Measurements from ENCODE around the gene FOXA1.

Gene FOXA1

DNA sequence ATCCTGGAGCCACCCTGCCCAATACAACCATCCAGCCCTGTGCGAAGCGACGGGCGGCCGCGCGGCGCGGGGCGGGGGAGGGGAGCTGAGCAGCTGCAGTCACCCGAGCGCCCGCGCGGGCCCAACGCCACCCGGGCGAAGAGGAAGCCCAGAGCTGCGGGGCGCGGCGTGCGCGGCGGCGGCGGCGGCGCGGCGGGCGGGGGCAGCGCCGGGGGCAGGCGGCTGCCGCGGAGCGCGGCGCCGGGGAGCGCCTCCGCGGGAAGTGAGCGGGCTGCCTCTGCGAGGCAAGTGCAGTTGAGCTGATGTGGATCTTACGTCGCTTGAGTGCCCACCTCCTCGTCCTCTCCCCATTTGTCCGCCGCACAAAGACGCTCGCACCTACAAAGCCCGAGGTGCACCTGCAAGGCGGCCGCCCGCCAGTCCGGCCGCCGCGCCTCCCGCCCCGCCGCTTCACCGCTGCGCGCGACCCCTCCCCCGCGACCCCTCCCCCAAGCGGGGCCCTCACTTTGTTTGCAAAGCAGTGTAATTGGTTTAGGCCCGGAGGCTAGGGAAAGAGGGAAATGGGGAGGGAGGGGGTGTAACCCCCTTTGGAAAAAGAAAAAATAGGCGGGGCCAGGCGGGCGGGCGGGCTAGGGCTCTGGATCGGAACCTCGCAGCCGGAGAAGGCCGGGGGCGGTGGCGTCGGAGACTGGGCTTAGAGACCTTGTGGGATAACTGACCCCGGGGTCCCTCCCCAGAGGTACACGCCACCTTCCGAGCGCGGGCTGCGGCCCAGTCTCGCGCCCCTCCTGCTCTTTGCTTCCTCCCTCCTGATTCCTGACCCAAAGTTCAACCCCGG, at the start of gene FOXA1, which contains the start of gene TTC6:
FOXA1 (minus strand) TSS at position 279 of the 838 bp plus-strand sequence; CDS start at position 2, 277 bp downstream.
TTC6 (plus strand) TSS at position 659 of the 838 bp plus-strand sequence. CDS start 26,436 bp downstream, outside the sequence.
- DNase-seq (ENCODE audit: low read depth in 2 of 2) = no peak

DNA sequence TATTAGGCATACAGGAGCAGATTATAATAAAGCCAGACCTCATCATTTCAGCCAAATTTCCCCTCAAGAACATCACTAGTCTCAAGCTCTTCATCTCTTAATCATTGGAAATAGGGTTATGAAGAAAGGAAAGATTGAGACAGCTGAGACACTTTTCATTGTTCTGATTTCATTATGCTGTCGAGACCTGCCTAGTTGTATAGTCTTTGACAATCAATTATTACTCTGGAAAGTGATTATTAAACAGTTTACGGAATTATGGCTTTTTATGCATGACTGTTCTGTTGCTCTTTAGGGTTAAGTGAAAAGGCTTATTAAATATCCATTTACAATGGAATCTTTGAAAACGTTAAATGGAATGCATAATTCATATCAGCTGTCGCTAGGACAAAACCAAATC, 48.7 kb upstream of the FOXA1 start:
- DNase-seq (ENCODE audit: low read depth in 2 of 2) = no peak

DNA sequence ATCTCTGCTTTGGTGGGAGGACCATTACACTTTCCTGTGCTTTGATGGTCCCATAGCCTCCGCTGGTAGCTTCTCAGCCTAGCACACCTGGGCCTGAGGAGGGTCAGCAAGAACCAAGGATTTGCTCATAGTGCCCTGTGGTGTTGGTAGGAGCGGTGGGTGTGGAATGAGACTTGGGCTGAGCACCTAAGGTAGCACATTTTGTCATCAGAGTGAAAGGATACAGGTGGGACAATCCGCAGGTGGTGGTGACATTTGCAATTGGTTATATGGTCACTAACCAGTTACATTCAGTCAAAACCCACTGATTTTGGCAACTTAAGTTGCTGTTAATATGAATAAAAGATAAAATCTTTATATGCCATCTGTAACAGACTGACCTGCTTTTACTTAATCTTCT, 47.1 kb upstream of the FOXA1 start:
- no peak for DNase-seq (ENCODE audit: low read depth in 2 of 2)

DNA sequence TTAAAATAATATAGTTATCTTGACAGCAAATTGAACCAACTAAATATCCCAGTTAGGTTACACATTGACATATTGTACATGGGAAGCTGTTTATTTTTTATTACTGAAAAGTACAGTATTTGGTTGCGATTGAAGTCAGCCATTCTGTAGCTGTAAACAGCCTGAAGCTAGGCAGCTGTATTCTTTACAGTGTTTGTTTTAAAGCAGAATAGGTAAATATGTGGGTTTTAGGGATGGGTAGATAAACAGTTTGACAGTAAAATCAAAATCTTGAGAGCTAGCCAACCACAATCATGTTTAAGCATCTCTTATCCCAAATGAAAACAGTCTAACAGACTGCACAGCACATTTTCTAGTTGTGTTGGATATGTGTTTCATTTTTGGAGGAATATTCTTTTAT, 46.1 kb upstream of the FOXA1 start:
- DNase-seq (ENCODE audit: low read depth in 2 of 2) = no peak

DNA sequence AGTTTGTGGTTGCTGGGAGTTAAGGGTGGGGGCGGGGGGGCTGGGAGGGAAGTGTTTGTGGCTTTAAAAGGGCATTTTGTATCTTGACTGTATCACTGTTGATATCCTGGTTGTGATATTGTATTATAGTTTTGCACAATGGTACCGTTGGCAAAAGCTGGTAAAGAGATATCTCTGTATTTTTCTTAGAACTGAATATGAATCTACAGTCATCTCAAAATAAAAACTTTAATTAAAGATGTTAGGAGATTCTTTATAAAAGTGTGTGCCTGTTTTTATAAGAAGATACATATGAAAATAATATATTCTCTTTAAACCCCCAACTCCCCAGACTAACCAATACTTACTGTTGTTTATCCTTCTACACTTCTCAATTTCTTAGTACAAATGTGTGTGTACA, 43.5 kb upstream of the FOXA1 start:
- no peak for DNase-seq (ENCODE audit: low read depth in 2 of 2)

DNA sequence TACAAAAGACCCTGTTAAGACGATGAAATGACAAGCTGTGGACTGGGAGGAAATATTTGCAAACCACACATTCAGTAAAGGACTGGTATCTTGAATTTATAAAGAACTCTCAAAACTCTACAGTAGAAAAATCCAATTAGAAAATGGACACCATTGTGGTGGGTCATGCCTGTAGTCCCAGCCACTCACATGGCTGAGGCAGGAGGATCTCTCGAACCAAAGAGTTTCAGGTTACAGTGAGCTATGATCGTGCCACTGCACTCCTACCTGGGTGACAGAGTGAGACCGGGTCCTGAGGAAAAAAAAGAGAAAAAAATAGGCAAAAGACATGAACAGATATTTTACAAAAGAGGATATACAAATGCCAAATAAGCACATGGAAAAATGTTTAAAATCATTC, 42.3 kb upstream of the FOXA1 start:
- DNase-seq (ENCODE audit: low read depth in 2 of 2) = no peak

DNA sequence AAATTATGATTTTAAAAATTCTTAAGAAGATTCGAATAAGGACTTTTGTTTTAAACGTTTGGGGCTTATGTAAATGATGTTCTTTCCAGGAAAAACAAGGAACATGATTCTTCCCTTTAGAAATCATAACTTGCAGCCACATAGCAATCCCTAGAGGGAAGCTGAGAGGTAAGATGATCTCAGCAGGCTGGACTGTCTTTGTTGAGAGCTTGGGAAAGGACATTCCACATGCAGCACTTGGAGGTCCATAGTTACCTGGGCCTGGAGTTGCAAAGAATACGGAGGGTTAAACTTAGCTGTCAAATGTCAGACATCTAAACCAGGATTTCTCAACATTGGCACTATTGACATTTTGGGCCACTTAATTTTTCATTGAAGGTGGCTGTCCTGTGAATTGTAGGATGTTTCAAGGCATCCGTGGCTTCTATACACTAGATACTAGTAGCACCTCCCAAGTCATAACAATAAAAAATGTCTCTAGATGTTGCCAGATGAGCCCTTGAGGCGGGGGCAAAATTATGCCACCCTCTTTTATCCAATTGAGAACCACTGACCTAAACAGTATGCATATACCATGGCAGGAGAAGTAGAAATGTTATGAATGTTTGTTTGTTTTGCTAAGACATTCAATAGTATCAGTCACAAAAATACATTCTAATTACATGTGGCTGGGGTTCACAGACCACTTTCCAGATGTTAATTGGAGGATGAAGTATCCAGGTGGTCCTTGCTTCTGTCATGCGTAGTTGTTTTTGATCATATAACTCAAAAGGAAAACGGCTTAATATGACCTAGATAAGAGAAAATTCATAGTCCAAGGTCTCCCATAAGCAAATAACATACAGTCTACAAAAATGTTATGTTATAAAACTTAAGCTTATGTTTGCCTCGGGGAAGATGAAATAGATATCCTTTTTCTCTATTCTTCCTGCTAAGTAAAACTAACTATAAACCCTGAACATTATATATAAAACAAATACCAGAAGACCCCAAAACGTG, 30.8 kb upstream of the FOXA1 start:
- DNase-seq (ENCODE audit: low read depth in 2 of 2) = no peak

DNA sequence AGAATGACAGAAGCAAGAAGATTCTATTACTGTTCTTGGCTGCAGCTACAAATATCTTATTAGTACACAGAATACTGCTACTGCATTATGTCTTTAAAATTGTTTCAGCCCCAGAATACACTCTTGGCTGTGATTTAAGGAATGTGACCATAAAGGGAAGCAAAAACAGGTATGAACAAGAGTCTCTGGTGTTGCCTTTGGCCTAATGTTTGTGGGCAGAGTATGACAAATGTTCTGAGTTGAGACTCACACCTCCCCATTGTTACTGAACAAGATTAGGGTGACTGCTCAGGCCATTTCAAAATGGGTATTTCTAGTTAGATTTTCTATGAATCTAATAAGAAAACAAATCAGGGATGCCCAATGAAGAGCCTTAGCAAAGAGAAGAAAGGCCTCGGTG, 28.9 kb upstream of the FOXA1 start:
- DNase-seq (ENCODE audit: low read depth in 2 of 2) = no peak

DNA sequence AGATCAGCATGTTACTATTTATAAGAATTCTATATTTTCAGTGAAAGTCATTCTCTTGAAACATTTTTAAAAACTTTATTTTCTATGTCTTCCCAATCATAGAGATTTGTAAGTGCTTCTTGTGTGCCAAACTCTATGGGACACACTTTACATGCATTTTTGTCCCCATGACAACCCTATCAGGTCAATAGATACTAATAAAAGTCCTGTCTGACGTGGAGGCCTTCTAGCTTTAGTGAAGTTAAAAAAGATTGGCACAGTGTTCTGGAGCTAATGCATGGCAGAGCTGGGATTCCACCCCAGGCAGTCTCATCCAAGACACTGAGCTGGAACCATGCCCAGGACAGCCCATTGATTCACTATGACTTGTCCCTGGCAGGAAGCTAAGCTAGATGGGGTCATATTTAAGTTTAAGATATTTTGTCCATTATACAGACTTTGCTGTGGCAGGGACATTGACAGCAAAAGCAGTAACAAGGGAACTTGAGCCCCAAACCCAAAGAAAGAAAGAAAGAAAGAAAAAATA, 28.4 kb upstream of the FOXA1 start:
- no peak for DNase-seq (ENCODE audit: low read depth in 2 of 2)

DNA sequence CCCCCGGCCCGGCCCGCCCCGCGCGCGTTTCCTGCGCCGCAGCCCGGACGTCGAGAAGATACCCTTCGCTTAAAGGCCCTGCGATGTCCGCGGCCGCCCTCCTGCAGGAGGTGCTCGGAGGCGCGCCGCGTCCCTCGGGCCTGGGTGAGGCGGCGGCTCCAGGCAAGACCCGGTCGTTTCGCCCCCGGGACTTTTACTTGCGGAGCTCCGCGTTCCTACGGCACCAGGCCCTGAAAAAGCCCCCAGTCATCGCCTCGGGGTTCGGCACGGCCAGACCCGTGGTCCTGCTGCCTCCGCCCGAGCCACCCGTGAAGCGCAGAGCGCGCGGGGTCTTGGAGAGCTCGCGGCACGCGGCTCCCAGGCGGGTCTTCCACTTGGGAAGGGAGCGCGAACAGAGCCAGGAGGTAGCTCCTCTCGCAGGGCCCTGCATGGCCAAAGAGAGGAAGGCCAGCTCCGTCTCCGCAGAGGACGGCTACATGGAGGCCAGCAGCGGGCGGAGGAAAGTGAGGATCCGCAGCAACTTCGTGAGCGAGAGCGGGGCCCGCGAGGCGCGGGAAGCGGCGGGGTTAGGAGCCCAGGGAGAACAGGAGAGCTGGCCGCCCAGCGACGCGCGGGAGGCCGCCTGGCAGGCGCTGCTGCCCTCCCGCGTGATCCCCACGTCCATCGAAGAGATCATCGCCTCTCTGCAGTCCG, 27.3 kb upstream of the FOXA1 start:
- no peak for DNase-seq (ENCODE audit: low read depth in 2 of 2)

DNA sequence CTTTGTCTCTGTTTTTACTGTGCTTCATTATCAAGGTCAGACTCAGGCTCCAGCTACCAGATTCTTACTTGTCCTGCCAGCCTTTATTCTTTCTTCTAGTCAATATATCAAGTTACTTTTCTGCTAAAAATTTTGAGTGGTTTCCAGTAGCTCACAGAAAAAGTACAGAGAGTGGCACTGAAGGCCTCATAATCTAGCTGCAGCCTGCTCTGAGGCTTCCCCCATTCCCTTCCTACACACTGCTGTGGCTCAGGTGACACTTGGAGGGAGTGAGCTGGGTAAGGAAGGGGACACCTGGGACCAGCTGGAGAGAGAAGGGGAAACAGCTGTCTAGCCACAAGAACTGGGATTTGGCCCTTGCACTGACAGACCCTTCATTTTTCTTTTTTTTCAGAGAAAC, 25.8 kb upstream of the FOXA1 start:
- no peak for DNase-seq (ENCODE audit: low read depth in 2 of 2)

DNA sequence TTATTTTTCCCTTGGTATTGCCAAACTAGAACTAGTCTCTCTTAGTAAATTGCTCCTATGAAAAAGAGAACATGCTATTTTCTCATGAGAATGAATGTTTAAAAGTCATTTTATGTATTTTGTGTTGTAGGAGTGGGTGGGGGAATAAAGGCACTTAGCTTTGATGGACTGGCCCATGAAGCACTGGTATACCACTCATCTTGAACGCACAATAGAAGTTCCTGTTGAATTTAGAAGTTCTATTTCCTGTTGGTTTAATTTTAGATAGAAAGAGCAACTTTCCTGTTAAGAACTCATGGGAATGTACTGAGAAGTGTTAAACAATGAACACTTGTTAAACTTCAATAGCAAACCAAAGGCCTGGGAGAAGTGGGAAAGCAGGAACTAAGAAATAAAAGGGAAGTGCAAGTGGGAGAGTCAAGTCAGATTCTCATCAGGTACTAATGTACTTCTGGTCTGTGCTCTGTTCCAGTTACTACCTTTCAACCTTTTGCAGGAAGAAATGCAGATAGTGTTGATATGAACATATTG, 23.5 kb upstream of the FOXA1 start:
- DNase-seq (ENCODE audit: low read depth in 2 of 2) = no peak

DNA sequence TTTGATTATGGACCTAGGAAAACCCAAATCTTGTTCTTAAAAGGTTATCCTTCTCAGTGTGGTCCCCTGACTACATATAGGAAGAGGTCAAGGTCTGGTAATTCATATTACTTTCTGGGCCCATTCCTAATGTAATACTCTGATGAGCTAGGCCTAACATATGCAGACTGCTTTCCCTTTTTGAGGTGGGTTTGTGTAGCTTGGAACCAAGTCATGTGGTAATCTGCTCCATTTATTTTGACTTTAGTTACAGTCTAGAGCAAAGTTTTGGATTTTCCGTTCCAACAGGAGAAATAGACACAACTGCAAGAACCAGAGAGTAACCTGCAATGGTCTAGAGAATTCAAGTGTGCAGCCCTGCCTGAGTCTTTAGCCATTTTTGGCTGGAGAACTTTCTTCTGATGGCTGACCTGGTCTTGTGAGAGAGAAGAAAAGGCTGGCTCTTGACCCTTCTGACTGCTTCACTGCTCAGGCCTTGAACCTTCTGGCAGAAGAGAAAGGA, 22.9 kb upstream of the FOXA1 start:
- DNase-seq (ENCODE audit: low read depth in 2 of 2) = no peak

DNA sequence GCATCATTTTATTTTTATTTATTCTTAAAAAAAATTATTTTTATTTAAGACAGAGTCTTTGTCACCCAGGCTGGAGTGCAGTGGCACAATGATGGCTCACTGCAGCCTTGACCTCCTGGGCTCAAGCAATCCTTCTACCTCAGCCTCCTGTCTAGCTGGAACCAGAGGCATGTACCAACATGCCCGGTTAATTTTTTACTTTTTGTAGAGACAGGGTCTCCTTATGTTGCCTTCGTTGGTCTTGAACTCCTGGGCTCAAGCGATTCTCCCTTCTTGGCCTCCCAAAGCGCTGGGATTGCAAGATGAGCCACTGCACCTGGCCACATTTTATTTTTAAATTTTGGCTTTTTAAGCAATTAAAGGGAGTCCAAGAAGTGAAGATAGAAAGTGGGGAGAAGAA, 21.8 kb upstream of the FOXA1 start:
- no peak for DNase-seq (ENCODE audit: low read depth in 2 of 2)

DNA sequence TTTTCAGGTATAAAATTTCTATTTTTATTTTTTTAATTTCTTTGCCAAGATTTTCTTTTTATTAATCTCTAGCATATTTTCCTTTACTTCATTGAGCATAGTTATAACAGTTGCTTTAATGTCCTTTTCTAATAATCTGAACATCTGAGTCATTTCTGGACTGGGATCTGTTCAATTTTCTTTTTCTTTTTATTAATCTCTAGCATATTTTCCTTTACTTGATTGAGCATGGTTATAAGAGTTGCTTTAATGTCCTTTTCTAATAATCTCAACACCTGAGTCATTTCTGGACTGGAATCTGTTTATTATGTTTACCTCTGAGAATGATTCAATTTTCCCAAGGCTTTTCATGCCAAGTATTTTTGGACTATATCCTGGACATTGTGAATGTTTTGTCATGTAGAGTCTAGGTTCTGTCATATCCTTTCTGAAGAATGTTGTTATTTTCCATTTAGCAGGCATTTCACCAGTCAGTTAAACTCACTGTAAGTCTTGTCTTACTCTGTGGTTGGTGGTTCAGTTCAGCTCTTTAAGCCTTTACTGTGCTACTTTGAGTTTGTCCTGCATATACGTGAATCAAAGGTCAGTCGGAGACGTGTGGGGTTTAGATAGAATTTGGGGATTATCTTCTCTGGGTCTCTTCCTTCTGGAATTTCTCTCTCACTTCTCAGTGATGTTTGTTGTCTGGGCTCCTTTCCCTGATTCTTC, 20.7 kb upstream of the FOXA1 start:
- DNase-seq (ENCODE audit: low read depth in 2 of 2) = no peak

DNA sequence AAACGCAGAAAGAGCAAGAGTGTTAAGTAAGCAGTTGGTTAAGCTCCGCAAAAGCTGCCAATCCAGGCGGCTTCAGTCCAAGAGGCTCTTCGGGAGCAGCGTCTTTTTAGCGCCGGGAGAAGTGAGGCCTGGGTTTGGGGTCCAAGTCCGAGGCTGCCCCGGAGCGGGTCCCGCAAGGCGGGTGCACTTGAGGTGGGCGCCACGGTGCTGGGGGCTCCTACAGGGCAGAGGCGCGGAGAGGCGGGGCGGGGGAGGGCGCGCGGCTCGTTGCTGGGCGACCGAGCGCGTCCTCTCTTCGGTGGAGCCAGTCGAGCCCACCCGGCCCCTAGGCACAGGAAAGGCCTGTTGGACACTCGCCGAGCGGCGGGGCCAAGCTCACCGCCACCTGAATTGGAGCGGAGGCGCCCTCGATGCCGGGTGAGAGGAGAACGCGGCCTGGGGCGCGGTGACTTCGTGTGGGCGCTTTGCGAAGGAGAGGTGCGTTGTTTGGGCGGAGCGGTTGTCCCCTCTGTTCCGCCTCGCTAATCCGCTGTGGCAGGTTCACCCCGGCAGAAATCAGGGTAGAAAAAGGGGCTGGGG, 16.0 kb upstream of the FOXA1 start:
- no peak for DNase-seq (ENCODE audit: low read depth in 2 of 2)

DNA sequence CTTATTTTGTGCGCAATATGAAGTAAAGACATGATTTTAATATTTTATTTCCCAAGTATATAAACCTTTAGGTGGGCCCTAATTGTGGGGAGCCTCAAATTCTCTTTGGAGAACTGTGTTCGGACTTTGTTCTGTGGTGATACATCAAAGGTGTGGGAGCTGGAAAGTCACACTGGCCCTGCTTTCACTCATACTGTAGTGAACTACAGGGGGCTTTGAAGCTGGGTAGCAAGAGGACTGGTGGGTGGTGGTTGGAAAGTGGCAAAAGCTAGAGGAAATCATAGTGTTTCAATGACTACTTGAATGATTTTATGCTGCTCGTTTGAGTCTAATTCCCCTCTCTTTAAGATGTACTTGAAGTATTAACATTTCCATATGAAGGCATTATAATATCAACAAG, 13.6 kb upstream of the FOXA1 start:
- DNase-seq (ENCODE audit: low read depth in 2 of 2) = no peak

DNA sequence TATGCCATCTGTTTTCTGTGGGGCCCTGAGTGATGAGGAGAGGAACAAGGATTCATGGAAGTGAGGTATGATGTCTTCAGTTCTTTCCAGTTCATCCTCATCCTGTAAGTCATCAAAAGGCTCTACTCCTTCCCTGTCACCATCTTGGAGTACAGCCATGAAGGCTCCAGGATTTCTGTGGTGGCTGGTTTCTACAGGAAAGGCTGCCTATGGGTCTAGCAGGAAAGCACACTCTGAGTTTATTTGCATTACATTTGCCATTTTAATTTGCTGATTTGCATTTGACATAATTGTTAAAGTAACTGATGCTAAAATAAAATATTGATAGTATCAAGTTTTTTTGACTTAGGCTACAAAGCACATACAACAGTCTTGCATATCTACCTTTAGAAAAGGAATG, 11.6 kb upstream of the FOXA1 start:
- DNase-seq (ENCODE audit: low read depth in 2 of 2) = no peak

DNA sequence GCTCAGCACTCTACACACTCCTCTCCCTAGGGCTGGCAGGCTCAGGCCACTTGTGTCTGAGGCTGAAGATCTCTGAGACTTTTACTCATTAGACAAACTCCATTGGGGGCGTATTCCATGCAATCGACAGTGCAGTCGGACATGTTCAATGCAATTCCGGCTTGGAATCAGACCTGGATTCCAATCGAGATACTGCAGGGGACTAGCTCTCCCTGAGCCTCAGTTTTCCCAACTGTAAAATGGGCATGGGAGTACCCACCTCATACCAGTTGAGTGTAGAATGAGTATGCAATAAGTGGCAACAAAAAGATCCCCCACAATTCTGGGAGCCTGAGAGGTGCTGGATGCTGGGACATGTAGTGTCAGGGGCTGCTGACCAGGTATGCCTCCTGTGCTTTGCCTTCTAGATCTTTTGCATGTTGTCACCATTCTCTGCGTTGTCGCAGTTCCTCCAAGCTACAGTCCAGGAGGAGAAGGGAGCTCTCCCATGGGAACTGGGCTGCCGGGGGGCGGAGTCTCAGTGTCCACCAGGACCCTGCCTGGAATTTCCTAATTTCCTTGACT, 8.7 kb upstream of the FOXA1 start:
- no peak for DNase-seq (ENCODE audit: low read depth in 2 of 2)
